GM21515 (cell line): ENCODE measurements around the gene HACD4.
"Not testable (repeated sequence)": the region's sequence is repeated elsewhere in the genome, so short reads cannot be mapped to it uniquely, and the experiment has no call there.

Source experiments
- ATAC-seq: cut with Tn5 transposase; IDR thresholded peaks from one replicate; pipeline ENCODE4 v1.9.1; 2021; ENCODE audit not compliant: unreplicated experiment

HACD4 gene

GRCh38 chr9:20973246-20973947 lies 58.0 kb downstream of the HACD4 start:
- not testable (repeated sequence) for ATAC-seq

DNA sequence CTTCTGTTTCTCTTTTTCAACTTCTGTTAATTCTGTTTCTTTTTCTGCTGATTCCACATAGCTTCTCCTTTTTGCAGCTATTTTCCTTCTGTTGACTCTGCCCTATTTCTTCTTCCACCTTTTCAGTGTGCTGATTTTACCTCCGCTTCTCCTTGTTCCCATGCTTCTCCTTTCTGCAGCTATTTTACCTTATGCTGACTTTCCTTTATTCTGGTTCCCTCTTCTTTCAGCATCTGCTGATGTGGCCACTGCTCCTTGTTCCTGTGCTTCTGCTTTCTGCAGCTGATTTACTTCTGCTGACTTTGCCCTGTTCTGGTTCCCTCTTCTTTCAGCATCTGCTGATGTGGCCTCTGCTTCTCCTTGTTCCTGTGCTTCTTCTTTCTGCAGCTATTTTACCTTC lies 58.8 kb downstream of the HACD4 start:
- no peak for ATAC-seq

- no peak for ATAC-seq
Measured at GRCh38 chr9:20962536-20963225, 68.8 kb downstream of the HACD4 start.

DNA sequence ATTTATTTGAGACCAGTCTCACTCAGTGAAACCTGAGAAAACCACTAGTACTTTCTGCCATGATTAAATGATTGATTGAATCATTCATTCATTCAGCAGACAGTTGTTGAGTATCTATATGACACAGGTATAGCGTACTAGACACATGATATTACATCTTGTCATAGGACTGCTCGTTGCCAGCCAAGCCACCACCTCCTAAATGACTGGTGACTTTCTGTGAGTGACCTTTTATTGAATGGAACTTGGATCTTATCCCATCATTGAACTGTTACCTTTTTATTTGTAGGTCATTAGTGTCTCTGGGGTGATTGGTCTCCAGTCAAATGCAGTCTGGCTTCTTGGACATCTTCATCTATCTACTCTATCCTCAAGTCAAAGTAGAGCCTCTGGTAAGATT lies 80.7 kb downstream of the HACD4 start:
- ATAC-seq: no peak
